Renal cortical epithelial cell (primary cell): Measurements from ENCODE around the gene HERC3. TPM values are rescaled to one million over a fixed set of nuclear protein-coding genes. Genes with fewer than 3 reads are reported as not detected.
A peak's percentile ranks its signal among the peaks of the same experiment; 100 is the strongest.

ENCODE experiments used
- DNase-seq: peaks from one replicate; pipeline ENCODE4 v3.0.0-alpha.2; 2011; ENCODE audit warnings: low read depth
- total RNA-seq: library from RNA; depleted of rRNA; stranded (reverse); fragments of >200 nt; gene quantifications from 2 replicates; pipeline ENCODE4 v1.2.3, GENCODE V29; 2014

The HERC3 gene
- total RNA-seq, 1 donor from 2014 or later, result 22.0 TPM

DNA sequence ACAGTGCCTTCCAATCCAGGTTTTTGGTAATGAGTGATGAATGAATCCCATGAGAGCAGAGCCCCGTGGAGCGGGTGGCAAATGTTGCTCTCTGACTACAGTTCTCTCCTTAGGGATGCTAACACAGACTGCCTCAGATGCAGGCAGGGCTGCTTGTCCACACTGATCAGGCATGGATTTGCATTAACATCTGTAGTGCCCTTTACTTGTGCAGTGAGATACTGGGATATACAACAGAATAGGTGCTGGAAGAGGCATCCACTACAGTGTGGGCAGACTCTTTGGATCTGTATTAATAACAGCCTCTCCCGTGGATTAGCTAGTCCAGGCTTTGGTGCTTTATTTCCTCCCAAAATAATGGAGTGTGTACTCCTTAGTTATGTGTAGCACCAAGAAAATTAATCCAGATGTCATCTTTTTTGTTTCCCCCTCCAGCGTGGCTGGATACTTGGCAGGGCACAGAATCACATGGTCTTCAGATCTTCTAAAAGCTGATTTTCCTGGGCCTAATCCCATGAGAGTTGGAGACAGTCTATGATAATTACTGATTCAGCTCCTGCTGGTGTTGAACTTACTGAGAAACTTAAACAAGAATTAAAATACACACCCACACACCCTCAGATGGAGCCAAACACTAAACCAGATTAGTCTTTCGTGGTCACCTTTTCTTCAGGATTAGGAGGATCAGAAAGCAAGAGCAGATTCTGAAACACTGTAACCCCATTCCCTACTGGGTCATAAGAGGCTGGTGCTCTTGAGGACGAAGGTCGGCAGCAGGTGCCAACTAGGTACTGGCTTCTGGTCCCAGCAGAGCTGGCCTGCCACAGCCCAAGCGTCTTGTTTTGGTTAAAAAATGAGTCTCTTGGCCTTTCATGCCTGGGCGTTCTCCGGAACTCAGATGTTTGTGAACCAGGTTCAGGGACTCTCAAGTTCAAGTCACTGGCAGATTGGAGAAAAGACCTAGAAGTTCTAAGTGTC, 128.5 kb downstream of the HERC3 start:
- no peak for DNase-seq

DNA sequence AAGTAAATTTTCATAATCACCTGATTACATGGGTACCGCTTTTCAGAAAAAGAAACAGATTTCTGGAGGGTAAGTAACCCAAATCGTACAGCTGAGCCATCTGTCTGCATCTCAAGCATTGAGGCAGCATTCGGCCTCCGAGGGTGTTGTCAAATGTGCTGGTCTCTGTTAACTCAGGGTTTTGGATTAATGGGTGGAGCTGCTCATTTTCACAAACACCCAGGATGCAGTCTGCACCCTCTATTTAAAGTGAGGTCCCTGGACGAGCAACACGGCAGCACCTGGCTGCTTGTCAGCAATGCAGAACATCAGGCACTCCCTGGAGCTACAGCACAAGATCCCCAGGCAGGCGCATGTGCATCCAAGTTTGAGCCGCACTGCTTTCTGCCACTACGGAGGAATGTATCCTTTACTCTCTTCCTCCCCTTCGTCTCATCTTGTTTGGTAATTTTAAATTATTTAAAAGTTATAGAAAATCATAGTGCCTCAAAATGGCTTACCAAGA, 130.0 kb downstream of the HERC3 start:
- no peak for DNase-seq

DNA sequence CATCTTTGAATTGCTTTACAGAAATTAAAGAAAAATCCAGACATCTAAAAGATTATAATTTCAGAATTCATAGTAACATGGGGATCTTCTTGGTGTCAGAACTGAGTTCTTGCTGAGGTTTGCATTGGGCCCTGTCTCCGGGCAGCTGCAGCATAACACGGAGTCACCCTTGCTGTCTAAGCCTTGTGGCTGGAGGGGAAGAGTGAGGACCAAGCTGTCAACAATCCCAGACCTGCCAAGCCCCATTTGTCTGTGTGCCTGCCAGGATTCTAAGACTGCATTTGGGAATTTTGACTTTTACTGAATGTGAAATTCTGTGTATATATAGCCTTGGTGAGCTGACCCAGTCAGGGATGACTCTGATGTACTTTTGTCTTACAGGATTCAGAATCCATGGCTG, 130.5 kb downstream of the HERC3 start:
- no peak for DNase-seq

DNA sequence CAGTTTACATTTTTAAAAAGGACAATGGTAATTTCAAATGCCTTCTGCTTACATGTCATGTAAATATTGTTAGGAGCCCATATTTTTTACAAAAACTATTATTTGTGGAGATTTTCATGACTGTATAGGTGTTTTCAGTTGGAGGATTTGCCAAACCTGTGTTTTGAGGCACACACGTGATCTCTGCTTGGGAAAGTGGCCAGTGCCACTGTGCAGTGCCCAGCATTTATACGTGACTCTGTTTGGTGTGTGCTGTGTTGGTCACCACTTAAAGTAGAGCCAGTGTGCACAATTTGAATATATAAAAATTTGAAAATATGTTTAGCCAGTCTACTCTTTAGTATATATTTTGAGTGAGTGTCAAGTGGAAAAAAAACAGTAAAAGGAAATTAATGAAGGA, 132.1 kb downstream of the HERC3 start:
- DNase-seq, result no peak

GRCh38 chr4:88725143-88725542, 132.9 kb downstream of the HERC3 start:
- no peak for DNase-seq

- DNase-seq, result no peak
Measured at GRCh38 chr4:88725986-88726385, 133.7 kb downstream of the HERC3 start.

GRCh38 chr4:88728146-88728545, 135.9 kb downstream of the HERC3 start:
- no peak for DNase-seq

GRCh38 chr4:88729146-88729760, 137.0 kb downstream of the HERC3 start:
- DNase-seq, result no peak

DNA sequence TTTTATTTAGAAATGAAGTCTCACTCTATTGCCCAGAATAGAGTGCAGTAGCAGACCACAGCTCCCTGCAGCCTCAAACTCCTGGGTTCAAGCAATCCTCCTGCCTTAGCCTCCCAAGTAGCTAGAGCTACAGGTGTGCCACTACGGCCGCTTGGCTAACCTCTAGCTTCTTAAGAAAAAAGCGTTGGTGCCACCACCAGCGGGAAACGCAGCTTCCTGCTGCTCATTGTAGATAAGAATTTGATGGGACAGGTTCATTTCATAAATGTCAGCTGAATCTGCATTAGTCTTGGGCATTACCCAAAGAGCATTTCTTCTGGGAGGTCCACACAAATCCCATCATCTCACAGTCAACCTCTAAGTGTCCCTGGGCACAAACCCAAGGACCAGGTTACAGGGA, 138.5 kb downstream of the HERC3 start:
- DNase-seq, result no peak

- no peak for DNase-seq
Measured at GRCh38 chr4:88731381-88731780, 139.1 kb downstream of the HERC3 start.

DNA sequence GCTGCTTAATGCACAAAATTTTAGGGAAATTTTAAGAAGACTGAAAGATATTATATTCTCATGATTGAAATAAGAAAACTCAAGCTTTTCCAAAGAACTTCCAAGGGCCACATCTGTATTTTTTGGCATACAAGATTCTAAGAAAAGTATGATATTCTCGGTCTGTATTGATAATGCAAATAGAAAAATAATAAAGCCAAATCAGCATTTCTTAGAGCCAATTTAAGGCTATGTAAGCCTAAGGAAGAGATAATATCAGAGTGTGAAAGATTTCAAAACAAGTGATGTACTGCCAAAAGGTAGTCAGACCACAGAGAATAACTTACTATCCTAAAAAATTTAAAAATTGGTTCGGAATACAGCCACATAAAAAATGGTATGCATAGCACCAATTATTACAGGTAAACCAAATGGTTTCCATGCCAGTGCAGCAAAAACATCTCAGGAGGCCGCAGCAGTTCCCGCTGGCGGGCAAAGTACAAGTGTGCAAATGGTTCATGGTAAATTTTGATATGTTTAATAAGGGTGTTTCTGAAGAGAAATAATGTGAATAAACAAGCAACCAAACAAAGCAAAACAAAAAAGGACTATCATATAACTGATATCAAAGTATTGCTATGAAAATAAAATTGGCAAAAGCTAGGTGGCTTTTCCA, 140.6 kb downstream of the HERC3 start:
- DNase-seq, result no peak

DNA sequence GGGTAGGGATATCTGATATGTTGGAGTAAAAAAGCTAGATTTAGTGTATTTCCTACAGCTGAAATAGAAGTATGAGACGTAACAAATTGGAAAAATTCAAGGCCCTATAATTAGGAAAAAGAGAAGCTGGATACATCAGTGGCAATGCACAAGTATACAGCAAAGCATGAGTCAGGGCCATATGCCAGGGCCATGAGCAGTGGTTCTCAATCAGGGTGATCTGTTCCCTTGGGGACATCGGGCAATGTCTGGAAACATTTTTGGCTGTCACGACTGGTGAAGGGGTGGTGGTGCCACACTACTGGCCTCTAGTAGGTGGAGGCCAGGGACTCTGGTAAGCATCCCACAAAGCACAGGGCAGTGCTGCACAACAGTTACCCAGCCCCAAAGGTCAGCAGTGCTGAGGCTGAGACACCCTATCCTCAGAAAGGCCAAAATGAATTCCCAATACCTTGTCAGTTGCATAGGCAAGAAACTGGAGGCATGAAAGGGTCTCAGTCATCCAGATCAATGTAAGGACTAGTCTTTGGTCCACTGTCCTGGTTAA, 142.2 kb downstream of the HERC3 start:
- no peak for DNase-seq

DNA sequence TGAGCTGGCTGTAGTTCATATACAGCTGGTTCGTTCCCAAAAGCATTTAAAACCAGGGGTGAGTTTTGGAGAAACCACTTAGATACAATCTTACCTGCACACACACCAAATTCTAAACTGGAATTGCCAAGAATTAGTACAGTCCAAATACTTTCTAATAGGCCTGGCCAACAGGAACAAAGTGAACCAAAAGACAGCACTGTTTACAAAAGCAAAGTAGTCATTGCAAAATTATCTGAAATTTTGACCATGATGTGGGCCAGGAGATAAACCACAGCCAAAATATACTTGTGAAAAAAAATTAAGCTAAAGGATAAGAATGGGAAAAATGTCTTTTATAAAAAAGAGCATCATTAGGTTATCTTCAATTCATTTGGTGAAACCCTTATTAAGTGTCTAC, 143.3 kb downstream of the HERC3 start:
- no peak for DNase-seq

GRCh38 chr4:88736264-88736663, 144.0 kb downstream of the HERC3 start:
- no peak for DNase-seq

DNA sequence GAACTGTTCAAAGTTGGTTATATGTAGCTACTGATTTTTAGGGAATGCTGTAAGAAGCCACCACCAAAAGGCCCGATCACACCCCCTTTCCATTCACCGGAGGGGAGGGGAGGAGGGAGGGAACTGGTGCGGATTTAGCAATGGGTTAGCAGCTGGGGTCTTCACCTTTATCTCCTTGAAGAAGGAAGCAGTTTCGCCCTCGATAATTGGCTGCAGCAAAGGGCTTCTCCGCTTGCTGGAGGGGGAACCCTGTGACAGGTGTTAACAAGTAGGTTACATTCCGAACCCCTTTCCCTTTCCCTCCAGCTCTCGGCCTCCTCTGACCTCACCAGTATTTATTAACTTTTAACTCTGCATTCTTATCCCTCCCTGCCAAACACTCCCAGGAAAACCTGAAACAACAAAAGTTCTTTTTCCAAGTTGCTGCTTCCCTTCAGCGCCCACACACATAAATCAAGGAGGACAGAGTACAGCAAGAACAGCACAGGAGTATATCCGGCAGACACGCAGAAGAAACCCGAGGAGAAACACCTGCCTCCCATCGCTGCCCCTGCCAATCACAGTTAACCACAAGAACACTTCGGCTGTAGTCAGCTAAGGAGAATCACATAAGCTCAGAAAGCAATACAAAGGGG, 145.1 kb downstream of the HERC3 start:
- peak; percentile 98 for DNase-seq

GRCh38 chr4:88738180-88738579, 145.9 kb downstream of the HERC3 start:
- no peak for DNase-seq

- DNase-seq, result no peak
Measured at GRCh38 chr4:88742561-88742960, 150.3 kb downstream of the HERC3 start.

DNA sequence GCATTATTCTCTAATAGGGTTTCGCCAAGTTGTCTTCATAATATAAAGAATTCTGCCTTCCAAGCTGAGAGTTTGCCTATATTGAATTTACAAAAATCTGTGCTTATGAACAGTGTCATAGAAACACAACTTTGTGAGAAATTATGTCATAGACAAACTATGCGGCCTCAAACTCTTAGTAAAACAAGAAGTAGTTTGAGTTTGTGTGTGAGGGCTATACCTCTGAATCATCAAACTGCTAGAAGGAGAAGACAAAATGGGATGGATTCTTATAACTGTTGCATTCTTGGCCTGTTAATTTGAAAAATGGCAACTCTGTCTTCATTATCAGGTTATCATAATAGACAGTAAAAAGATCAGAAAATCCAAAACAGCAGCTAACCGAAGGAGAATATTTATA, 151.4 kb downstream of the HERC3 start:
- peak; percentile 52 for DNase-seq

DNA sequence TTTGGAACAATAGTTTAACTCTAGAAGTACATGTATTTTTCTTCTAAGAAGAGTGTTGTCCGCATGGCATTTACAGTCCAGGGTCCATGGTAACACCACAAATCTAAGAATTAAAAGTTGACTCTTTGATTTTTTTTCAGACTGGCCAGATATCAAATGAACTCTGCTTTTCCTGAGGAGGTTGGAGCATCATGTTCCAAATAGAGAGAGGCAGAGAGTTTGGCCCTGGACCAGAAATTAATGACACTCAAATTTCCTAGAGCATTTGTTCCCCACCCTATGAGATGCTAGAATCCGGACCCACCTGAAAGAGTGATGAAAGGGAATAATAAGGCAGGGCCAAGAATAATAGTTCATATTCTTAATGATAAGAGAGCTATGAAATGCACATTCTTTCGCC, 152.3 kb downstream of the HERC3 start:
- DNase-seq, result no peak

DNA sequence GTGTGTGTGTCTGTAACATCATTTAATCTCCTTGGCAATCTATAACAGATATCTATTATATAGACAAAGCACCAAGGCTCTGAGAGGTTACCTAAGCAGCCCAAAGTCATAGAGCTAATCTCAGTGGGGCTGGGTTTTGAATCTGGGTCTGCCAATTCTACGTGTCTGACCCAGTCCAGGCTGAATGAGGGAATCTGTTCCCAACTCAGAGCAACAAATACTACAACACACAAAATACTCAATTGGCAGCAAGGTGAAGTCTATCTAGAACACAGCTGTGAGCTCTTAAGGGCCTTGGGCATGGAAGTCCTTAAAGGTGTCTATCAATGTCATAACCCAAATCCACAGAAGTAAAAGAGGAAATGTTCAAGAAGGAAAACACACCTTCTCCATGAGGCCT, 152.9 kb downstream of the HERC3 start:
- no peak for DNase-seq

DNA sequence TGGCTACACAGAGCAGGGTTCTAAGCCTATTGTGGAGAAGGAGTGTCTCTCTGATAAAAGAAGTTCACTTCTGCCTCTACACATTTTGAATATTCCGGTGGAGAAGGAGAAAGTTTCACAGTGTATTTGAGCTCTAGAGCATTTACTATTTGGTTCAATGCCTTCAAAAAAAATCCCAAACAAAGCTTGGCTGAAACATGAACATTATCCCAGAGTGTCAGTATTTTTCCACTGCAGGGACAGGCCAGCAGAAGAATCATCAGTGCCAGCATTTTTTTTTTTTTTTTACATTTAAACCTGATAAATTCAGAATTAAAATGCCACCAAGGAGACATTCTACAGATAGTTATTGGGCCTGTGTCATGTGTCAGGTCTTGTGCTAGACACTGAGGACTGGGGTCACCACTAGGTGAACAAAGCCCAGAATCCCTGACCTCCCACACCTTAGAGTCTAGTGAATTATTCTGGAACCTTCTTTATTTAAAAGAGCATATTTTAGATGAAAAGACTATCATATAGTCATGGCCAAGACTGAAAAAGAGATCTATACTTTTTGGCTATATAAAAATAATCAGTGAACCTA, 153.4 kb downstream of the HERC3 start:
- peak; percentile 18 for DNase-seq
